Neural cell (in vitro differentiated cells): ENCODE measurements around the gene PTPRC. TPM values are rescaled to one million over a fixed set of nuclear protein-coding genes. Genes with fewer than 3 reads are reported as not detected.

Experiments used
- H2AFZ ChIP-seq: fragments of 200-600, 300-800 bp; sonication (generic), shearing (Covaris generic); 2 replicates; pipeline ENCODE4 v1.6.0; 2014; ENCODE audit warnings: low read depth, mild to moderate bottlenecking, antibody characterized with exemption, low read length, moderate library complexity
- H3F3A ChIP-seq: fragments of 200-600 bp; shearing (Covaris generic); 2 replicates; pipeline ENCODE4 v1.6.1; 2016; ENCODE audit warnings: mild to moderate bottlenecking, moderate library complexity, mixed read lengths, antibody characterized with exemption, low read length; ENCODE audit not compliant: insufficient read depth, poor library complexity, severe bottlenecking
- H3K27ac ChIP-seq: fragments of 200-600, 300-800 bp; sonication (generic), shearing (Covaris generic); 2 replicates; pipeline ENCODE4 v1.5.1; 2014; ENCODE audit warnings: mild to moderate bottlenecking, low read length, moderate library complexity
- H3K27me3 ChIP-seq: fragments of 300-800, 200-600 bp; sonication (generic), shearing (Covaris generic); 2 replicates; pipeline ENCODE4 v1.6.0; 2014; ENCODE audit warnings: mild to moderate bottlenecking, low read depth, low read length, moderate library complexity; ENCODE audit not compliant: insufficient read depth
- H3K36me3 ChIP-seq: fragments of 300-800, 200-600 bp; sonication (generic), shearing (Covaris generic); 2 replicates; pipeline ENCODE4 v1.5.1; 2014; ENCODE audit warnings: mild to moderate bottlenecking, antibody characterized with exemption, low read length, moderate library complexity; ENCODE audit not compliant: insufficient read depth
- H3K4me2 ChIP-seq: fragments of 300-800, 200-600 bp; sonication (generic), shearing (Covaris generic); 2 replicates; pipeline ENCODE4 v1.6.0; 2014; ENCODE audit warnings: mild to moderate bottlenecking, low read length
- H3K4me3 ChIP-seq: fragments of 300-800, 200-600 bp; sonication (generic), shearing (Covaris generic); 2 replicates; pipeline ENCODE4 v1.5.1; 2014; ENCODE audit warnings: mild to moderate bottlenecking, low read length, moderate library complexity
- H3K79me2 ChIP-seq: fragments of 200-600 bp; shearing (Covaris generic); replicated peaks from 2 replicates; pipeline ENCODE4 v1.6.0; 2014; ENCODE audit warnings: mild to moderate bottlenecking, low read length, moderate library complexity; ENCODE audit not compliant: insufficient read depth
- H3K9ac ChIP-seq: fragments of 300-800, 200-600 bp; sonication (generic), shearing (Covaris generic); 2 replicates; pipeline ENCODE4 v1.6.1; 2016; ENCODE audit warnings: mild to moderate bottlenecking, low read length, mixed read lengths
- H3K9me2 ChIP-seq: fragments of 200-600 bp; shearing (Covaris generic); 2 replicates; pipeline ENCODE4 v1.6.1; 2016; ENCODE audit warnings: mild to moderate bottlenecking, low read length, mixed read lengths; ENCODE audit not compliant: insufficient read depth
- H3K9me3 ChIP-seq: fragments of 200-600, 300-800 bp; sonication (generic), shearing (Covaris generic); 2 replicates; pipeline ENCODE4 v1.6.1; 2016; ENCODE audit warnings: mild to moderate bottlenecking, mixed run types, low read length, moderate library complexity, mixed read lengths
- H4K20me1 ChIP-seq: fragments of 200-600 bp; shearing (Covaris generic); 2 replicates; pipeline ENCODE4 v1.6.1; 2016; ENCODE audit warnings: mild to moderate bottlenecking, mixed run types; ENCODE audit not compliant: insufficient read depth
- EP300 ChIP-seq: fragments of 450-650 bp; conservative IDR thresholded peaks from 2 replicates; pipeline ENCODE4 v1.6.1; 2014; ENCODE audit warnings: antibody characterized with exemption, mild to moderate bottlenecking, moderate library complexity; ENCODE audit not compliant: poor library complexity, severe bottlenecking
- EZH2 ChIP-seq: fragments of 200-600, 300-800 bp; shearing (Covaris generic), sonication (generic); IDR thresholded peaks from 2 replicates; pipeline ENCODE4 v1.6.1; 2014; ENCODE audit warnings: antibody characterized with exemption, low read length, borderline replicate concordance, mild to moderate bottlenecking; ENCODE audit not compliant: insufficient read depth, poor library complexity, severe bottlenecking
- MXI1 ChIP-seq: fragments of 450-650 bp; conservative IDR thresholded peaks from 2 replicates; pipeline ENCODE4 v1.6.1; 2014; ENCODE audit warnings: antibody characterized with exemption, mild to moderate bottlenecking; ENCODE audit not compliant: poor library complexity, severe bottlenecking
- POLR2AphosphoS5 ChIP-seq: IDR thresholded peaks from 2 replicates; pipeline ENCODE4 v1.6.1; 2012
- RAD21 ChIP-seq: fragments of 450-650 bp; conservative IDR thresholded peaks from 2 replicates; pipeline ENCODE4 v1.6.1; 2014; ENCODE audit warnings: antibody characterized with exemption, mild to moderate bottlenecking, moderate library complexity
- SMC3 ChIP-seq: fragments of 450-650 bp; conservative IDR thresholded peaks from 2 replicates; pipeline ENCODE4 v1.6.1; 2014; ENCODE audit warnings: antibody characterized with exemption, mild to moderate bottlenecking, moderate library complexity; ENCODE audit not compliant: poor library complexity
- TAF1 ChIP-seq: IDR thresholded peaks from 2 replicates; pipeline ENCODE4 v1.6.1; 2012; ENCODE audit warnings: low read depth
- polyA plus RNA-seq: library from polyadenylated mRNA; depleted of rRNA; stranded (reverse); fragments of >200 nt; gene quantifications from 2 replicates; pipeline ENCODE4 v1.2.3, GENCODE V29; 2014
- TF ChIP-seq, protein P1 (sequence below): fragments of 450-650 bp; IDR thresholded peaks from 2 replicates; pipeline ENCODE4 v1.5.1; 2014; ENCODE audit warnings: antibody characterized with exemption, mild to moderate bottlenecking, moderate library complexity; ENCODE audit not compliant: poor library complexity, severe bottlenecking
- TF ChIP-seq, protein P2 (sequence below): IDR thresholded peaks from 2 replicates; pipeline ENCODE4 v1.6.1; 2012; ENCODE audit warnings: borderline replicate concordance

The PTPRC gene
- polyA plus RNA-seq, 1 donor from 2014 or later = 0.12 TPM

GRCh38 chr1:198774421-198774820 is 135.6 kb downstream of the PTPRC start:
- no peak for TF ChIP-seq RAD21
- TF ChIP-seq, protein P1, sequence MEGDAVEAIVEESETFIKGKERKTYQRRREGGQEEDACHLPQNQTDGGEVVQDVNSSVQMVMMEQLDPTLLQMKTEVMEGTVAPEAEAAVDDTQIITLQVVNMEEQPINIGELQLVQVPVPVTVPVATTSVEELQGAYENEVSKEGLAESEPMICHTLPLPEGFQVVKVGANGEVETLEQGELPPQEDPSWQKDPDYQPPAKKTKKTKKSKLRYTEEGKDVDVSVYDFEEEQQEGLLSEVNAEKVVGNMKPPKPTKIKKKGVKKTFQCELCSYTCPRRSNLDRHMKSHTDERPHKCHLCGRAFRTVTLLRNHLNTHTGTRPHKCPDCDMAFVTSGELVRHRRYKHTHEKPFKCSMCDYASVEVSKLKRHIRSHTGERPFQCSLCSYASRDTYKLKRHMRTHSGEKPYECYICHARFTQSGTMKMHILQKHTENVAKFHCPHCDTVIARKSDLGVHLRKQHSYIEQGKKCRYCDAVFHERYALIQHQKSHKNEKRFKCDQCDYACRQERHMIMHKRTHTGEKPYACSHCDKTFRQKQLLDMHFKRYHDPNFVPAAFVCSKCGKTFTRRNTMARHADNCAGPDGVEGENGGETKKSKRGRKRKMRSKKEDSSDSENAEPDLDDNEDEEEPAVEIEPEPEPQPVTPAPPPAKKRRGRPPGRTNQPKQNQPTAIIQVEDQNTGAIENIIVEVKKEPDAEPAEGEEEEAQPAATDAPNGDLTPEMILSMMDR = no peak
- no peak for TF ChIP-seq SMC3
- TF ChIP-seq MXI1 = no peak
- no peak for TF ChIP-seq TAF1
- TF ChIP-seq, protein P2, sequence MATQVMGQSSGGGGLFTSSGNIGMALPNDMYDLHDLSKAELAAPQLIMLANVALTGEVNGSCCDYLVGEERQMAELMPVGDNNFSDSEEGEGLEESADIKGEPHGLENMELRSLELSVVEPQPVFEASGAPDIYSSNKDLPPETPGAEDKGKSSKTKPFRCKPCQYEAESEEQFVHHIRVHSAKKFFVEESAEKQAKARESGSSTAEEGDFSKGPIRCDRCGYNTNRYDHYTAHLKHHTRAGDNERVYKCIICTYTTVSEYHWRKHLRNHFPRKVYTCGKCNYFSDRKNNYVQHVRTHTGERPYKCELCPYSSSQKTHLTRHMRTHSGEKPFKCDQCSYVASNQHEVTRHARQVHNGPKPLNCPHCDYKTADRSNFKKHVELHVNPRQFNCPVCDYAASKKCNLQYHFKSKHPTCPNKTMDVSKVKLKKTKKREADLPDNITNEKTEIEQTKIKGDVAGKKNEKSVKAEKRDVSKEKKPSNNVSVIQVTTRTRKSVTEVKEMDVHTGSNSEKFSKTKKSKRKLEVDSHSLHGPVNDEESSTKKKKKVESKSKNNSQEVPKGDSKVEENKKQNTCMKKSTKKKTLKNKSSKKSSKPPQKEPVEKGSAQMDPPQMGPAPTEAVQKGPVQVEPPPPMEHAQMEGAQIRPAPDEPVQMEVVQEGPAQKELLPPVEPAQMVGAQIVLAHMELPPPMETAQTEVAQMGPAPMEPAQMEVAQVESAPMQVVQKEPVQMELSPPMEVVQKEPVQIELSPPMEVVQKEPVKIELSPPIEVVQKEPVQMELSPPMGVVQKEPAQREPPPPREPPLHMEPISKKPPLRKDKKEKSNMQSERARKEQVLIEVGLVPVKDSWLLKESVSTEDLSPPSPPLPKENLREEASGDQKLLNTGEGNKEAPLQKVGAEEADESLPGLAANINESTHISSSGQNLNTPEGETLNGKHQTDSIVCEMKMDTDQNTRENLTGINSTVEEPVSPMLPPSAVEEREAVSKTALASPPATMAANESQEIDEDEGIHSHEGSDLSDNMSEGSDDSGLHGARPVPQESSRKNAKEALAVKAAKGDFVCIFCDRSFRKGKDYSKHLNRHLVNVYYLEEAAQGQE = no peak
- no peak for TF ChIP-seq EP300
- no peak for TF ChIP-seq POLR2AphosphoS5
- TF ChIP-seq EZH2 = no peak
- H2AFZ ChIP-seq = no peak overlapping the region

DNA sequence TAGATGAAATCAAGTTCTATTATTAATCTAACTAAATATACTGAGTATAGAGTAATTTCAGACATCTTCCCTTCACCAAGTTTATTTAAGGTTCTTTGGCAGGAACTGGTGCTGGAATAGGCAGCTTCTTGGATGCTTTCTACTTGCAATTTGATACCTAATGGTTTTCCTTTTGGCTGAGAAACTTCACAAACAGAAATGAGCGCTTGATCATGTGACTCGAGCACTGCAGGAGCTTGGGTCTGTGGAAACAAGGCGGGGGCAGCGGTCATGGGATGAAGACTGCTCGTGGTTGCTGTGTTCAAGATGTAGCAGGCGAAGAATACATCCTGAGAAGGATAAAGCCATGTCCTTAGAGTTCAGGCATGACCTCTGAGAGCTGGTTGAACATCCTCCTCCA is 136.8 kb downstream of the PTPRC start:
- H2AFZ ChIP-seq = no peak overlapping the region
- H3K9ac ChIP-seq = no peak overlapping the region
- H3K79me2 ChIP-seq = no peaks in the 10 kb centered on the region
- no peaks in the 10 kb centered on the region for H3F3A ChIP-seq
- no peak overlapping the region for H3K4me3 ChIP-seq
- H3K27me3 ChIP-seq = no peaks in the 10 kb centered on the region
- no peaks in the 10 kb centered on the region for H3K9me3 ChIP-seq
- no peak for TF ChIP-seq MXI1
- TF ChIP-seq, protein P2 = no peak
- TF ChIP-seq EZH2 = no peak
- no peak for TF ChIP-seq SMC3
- TF ChIP-seq TAF1 = no peak
- TF ChIP-seq, protein P1 = no peak
- TF ChIP-seq RAD21 = no peak
- TF ChIP-seq EP300 = no peak
- no peak for TF ChIP-seq POLR2AphosphoS5
- no peak overlapping the region for H3K4me2 ChIP-seq
- no peaks in the 10 kb centered on the region for H3K36me3 ChIP-seq
- H3K9me2 ChIP-seq = no peaks in the 10 kb centered on the region
- no peak overlapping the region for H3K27ac ChIP-seq
- no peaks in the 10 kb centered on the region for H4K20me1 ChIP-seq

More at GRCh38 chr1:198774421-198774820, 135.6 kb downstream of the PTPRC start:
- H4K20me1 ChIP-seq = no peaks in the 10 kb centered on the region
- no peaks in the 10 kb centered on the region for H3F3A ChIP-seq
- H3K36me3 ChIP-seq = no peaks in the 10 kb centered on the region
- no peaks in the 10 kb centered on the region for H3K79me2 ChIP-seq
- no peak overlapping the region for H3K4me2 ChIP-seq
- no peak overlapping the region for H3K27ac ChIP-seq
- no peak overlapping the region for H3K4me3 ChIP-seq
- H3K9ac ChIP-seq = no peak overlapping the region
- H3K9me3 ChIP-seq = no peaks in the 10 kb centered on the region
- no peaks in the 10 kb centered on the region for H3K27me3 ChIP-seq
- H3K9me2 ChIP-seq = no peaks in the 10 kb centered on the region
